SK-N-DZ (cell line): Measurements from ENCODE around the gene WNT10A.

Experiments
- DNase-seq: peaks from one replicate; pipeline ENCODE4 v3.0.0-alpha.2; 2015; ENCODE audit warnings: low spot score

The WNT10A gene

DNA sequence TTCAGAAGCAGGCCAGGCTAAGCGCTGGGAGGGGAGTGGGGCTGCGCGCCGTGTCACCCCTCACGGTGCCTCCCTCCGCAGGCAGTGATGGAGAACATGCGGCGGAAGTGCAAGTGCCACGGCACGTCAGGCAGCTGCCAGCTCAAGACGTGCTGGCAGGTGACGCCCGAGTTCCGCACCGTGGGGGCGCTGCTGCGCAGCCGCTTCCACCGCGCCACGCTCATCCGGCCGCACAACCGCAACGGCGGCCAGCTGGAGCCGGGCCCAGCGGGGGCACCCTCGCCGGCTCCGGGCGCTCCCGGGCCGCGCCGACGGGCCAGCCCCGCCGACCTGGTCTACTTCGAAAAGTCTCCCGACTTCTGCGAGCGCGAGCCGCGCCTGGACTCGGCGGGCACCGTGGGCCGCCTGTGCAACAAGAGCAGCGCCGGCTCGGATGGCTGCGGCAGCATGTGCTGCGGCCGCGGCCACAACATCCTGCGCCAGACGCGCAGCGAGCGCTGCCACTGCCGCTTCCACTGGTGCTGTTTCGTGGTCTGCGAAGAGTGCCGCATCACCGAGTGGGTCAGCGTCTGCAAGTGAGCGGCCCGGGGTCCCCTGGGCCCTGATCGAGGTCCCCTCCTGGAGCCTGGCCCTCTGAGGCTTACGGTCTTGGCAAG, 12.2 kb downstream of the WNT10A start:
- peak; percentile 67 for DNase-seq

DNA sequence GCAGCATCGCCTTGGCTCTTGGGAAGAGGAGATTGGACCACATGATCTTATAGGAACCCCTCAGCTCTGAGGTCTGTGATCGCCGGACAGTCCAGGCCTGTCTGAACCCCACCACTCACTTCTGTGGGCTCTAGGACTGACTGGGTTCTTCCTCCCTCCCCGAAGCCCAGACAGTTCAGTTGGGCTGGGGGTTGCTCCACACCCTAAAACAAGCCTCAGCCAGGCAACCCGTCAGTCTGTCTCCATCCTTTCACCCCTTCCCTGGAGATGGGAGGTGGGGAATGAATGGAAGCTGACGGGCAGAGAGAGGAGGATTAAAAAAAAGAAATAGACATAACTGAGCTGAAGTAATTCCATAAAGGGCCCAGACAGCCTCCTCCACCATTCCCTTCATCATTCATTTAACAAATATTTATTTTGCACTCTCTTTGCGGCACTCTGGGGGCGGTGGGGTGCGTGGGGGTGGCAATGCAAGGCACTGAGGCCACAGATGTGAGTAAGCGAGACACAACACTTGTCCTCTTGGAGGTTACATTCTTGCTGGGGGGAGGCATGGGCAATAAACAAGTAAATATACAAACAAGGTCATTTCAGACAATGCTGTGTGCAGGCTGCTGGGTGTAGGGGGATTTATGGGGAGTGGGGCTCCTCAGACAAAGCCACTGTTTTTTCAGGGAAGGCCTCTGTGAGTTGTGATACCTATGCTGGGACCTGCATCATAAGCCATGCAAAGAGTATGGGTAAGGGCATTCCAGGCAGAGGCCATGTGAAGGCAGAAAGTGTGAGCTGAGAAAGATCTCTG, 12.9 kb downstream of the WNT10A start:
- DNase-seq = no peak

DNA sequence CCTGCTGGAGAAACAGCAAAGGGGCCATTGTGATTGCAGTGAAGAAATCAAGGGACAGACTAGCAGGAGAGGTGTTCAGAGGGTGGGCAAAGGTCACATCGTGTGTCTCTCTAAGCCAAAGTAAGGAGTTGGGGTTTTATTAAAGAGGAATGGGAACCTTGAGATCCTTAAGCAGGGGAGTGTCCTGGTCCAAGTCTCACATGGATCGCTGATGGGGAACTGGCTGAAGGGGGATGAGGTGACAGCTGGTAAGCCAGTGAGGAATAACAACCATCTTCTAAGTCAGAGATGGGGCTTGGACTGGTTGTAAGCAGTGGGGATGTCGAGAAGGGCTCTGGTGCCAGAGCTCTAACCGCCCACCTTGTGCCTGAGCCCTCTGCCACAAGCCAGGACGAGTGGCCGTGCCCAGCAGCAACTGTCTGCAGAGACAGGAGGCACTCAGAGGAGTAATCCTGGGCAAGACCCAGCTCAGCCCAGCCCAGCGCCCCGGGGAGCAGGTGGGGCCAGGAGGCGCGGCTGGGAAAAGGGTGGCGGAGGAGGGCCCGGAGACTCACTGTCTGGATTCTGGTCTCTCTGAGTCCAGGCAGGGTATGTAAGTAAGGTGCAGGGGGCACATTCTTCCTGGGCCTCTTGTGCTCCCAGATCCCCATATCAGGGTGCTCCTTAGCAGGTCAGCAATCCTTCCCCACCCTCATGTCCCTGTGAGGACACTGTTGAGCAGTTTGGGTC, 13.7 kb downstream of the WNT10A start:
- DNase-seq = no peak

DNA sequence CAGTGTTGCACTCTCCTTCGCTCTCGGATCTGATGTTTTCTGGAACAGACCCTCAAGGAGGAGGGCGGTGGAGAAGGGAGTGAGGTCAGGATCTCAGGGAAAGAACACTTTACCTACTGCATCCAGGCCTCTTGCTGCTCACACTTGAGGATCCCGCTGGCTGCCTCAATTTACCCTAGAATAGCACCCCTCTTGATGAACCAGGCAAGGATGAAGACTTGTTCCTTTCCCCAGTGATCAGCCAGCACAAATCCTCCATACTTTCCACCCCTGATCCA, 14.2 kb downstream of the WNT10A start:
- DNase-seq = no peak

DNA sequence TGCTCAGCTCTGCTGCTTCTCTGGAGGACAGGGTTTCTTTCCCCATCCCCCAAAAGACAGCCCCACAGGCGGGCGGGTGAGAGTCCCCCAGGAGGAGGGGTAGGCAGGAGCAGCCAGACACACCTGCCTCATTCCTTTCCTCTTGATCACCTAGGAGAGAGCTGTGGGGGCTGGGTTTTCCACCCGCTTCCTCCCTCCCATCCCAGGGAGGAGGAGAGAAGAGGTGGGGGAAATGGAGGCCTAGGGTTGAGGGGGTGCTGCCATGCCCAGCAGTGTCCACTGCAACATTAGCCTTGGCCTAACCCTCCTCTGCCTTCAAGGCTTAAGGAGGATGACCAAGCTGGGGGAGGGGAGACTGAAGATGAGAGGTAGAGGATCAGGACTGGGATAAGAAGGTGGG, 14.7 kb downstream of the WNT10A start:
- DNase-seq = no peak

DNA sequence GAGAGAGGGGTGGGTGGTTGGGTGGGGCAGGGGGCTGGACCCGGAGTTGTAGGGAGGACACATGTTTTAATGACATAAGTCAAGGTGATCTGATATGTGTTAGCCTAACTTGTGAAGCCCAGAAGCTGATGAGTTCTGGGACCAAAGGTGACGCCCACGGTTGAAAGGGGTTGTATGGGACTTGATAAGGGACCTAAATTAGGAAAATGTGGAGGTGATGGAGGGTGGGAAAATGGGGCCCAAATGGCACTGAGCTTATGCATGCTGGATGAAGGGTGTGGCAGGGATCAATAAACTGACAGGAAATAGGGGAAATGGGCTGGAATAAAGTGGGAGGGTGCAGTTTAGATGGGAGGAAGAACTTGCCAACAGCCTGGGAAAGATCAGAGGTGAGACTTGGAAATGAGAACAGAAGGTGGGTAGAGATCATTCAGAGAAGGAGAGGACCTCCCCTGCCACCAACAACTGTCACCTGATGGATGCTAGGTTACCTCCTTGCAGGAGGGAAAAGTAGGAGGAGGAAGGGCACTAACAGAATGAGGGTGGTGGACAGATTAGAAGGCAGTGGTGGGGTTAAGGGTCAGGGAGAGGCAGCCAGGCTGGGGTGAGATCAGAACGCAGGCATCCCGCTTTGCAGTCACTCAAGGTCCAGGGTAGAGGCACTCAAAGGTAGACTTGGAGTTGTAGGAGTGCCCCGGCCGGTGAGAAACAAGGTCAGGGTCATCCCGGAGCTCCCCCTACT, 15.3 kb downstream of the WNT10A start:
- DNase-seq = no peak

DNA sequence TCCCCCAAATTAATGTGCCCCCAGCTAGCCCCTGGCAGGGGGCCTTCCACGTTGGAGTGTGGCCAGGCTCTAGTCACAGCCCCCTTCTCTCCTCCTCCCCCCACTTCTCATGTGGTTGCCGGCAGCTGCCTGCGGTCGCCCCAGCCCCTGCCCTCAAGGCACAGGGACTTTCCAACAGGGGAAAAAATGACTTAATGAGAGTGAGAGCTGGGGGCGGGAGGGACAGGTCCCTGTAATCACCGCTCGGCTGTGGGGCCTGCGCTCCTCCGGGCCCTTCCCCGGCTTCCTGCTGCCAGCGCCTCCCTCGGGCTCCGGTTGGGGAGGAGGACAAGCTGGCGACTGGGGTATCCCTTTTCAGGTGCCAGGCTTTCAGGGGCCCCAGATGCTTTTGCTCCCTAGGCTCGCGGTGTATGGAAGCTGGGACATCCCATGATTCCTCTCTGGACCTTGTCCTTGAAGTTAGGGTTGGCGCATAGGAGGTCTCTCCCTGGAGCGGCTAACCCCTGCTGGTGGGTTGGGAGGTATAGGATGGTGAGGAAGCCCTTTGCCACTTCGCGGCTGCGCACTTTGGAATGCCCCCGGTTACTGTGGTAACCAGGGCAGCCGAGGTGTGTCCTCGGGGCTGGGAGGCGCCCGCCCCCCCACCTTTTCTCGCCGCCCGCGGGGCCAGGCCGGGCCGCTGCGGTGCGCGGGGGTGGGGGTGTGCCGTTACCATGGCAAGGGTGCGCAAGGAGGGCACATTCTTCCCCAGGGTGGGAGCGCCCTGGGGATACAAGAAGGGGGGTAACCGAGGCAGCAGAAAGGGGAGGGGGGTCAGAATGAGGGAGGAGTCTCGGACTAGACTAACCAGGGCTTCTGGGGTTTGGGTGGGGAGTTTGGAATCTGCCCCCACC, 16.1 kb downstream of the WNT10A start:
- peak; percentile 50 for DNase-seq

DNA sequence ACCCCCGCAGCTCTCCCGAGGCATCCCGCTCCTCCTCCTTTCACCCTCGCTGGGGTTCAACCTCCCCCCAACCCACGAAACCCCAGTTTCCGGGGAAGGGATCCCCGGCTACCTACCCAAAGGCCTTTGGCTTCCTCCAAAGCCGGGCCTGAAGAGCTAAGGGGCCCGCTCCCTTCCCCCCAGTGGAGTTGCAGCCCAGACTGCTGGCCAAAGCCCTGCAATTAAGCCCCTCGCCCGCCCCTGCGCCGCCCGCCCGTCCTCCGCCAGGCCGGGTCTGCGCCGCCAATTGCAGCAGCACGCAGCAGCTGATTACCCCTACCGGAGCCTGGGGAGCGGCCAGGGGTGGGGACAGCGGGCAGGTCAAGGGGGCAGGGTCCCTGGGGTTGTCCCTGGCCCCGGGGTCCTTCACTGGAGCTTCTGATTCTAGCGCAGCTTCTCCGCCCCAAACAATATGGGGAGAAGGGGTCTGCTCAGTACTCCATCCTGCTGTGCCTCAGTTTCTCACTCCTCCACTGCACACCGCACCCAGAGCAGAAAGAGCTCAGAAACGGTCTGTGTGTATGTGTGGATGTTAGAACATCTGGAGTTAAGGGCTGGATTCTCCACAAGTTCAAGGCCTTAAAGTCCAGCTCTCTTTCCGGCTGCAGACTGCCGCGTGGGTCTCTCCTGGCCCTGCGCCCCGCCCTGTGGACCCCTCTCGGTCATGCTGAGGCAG, 16.9 kb downstream of the WNT10A start:
- no peak for DNase-seq

DNA sequence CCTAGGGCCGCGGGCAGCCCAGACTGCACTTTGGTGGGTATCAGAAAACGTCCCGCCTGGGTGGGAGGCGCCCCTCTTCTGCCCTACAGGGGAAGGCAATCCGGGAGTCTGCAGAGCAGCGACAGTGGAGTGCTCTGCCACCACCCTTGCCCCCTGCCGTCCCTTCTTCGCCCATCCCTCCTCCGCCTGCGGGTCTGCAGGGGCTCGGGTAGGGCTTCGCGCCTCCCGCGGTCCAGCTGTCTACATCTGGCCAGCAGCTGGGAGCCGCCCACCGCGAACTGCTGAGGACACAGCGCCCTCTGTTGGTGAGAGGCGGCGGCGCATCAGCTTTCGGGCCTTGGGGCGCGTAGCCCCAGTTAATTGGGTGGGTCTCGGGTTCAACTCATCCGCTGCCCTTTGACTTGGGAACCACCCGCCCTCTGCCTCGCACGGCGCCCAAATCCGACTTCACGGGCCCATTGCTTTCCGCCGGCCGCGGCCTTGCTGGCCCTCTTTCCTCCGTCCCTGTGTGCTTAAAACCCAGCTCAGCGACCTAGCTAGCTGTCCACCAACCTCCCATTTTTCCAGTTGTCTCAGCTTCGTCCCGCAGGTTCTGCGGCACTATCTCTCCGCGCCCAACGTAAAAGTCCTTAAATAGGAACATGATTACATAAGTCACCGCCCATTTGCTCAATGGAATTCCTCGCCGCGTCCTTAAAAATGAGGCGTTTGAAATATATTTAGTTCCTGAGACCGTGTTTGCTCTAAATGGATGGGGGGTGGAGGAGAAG, 17.6 kb downstream of the WNT10A start:
- DNase-seq = peak; percentile 53

DNA sequence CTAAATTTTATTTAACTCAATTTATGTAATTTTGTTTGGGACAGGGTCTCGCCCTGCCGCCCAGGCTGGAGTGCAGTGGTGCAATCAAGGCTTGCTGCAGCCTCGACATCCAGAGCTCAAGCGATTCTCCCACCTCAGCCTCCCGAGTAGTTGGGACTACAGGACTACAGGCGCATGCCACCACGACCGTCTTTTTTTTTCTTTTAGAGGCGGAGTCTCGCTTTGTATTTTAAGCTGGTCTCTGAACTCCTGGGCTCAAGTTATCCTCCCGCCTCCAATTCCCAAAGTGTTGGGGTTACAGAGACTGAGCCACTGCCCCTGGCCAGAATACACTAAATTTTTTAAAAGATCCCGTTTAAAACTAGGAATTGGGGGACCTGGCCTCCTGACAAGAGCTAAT, 18.5 kb downstream of the WNT10A start:
- DNase-seq = no peak

DNA sequence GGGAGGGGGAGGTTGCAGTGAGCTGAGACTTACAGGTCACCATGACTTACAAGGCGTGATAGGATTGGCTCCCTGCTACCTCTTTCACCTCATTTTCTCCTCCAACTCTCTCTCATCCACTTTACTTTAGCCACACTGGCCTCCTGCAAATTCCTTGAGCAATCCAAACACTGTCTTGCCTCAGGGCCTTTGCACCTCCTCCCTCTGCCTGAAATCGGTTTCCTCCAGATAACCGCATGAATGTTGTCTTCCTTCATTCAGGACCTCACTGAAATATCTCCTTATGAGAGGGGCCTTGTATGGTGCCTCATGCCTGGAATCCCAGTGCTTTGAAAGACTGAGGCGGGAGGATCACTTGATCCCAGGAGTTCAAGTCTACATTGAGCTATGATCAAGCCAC, 21.8 kb downstream of the WNT10A start:
- DNase-seq = no peak

DNA sequence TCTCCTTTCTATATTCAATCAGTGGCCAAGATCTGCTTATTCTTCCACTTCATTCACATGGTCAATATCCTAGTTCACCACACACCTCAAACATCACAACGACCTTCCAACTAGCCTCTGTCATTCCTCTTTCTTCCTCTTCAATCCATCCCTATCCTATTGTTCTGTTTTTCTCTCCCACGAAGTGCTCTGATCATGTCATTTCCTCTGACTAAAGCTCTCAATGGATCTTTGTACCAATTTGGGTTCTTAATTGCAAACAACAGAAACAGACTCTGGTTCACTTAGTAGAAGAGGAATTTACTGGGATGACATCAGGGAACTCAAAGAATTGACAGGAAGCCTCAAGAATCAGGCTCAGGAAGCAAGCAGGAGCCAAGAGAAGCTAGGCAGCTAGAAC, 23.5 kb downstream of the WNT10A start:
- DNase-seq = no peak

DNA sequence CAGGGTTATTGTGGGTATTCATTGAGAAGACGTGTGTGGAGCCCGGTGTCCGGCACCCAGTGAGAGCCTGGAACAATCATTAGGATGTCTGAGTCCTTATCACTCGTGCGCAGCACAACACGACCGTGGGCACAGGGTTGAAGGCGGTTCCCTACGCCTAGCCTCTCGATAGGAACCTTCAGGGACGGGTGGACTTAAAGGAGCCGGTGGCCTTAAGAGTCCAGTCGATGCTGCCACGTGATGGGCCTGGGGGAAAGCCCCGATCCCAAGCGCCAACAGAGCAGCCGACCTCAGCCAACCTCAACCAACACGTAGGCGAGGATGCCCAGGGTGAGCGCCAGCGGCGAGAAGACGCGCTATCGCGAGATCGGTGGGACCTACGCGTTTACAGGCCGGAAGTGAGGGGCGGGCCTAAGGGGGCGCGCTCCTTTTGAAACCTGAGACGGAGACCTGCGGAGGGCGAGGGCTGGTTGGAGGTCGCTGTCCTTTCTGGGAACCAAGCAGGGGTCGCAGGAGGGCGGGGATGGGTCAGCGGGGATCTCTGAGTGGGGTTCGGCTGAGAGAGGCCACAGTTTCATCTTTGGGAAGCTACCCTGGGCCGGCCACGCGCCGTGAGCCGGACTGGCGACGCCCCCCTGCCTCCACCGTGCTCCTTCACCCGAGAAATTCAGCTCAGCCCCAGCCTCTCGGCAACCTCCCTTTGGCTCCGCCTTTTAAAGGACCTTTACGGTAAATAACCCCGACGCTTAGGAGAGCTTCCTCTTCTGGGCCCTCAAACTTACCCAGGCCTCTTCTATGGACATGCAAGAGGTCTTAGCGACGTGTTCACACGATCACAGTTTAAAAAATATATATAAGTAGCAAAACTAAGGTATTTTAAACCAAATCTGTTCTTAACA, 28.3 kb downstream of the WNT10A start:
- DNase-seq = peak; percentile 96

DNA sequence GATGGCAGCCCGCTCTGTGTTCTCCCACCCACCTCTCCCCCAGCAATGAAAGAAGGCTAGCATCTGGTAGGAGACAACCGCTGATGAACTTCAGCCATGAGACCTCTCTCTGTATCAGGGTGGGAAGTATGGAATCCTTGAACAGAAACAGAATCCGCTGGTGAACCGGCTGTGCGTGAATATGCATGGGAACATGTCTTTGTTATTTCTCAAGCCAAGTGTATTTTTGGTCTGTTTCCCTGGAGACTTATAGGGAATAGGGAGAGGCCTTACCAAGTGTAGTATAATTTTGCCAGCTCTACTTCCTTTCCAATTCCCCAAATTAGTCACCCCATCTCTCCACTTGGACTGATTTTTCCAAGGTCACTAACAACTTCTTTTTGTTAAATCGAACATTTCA, 30.1 kb downstream of the WNT10A start:
- no peak for DNase-seq

DNA sequence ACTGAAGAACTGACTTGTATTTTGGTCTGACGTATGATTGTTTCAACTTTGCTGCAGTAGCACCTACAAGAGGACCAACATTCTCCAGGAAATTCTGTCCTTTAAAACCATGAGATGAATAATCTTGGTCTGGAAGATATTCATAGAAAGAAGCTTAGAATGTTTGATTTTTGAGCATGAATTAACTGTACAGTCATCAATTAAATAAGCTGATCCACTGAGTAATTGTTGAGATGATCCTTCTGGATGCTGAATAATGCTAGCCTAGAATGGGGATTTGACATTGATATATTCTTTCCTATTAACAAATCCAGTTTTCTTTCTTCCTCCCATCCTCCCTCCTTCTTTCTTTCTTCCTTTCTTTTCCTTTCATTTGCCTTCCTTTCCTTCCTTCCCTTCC, 39.9 kb downstream of the WNT10A start:
- no peak for DNase-seq

DNA sequence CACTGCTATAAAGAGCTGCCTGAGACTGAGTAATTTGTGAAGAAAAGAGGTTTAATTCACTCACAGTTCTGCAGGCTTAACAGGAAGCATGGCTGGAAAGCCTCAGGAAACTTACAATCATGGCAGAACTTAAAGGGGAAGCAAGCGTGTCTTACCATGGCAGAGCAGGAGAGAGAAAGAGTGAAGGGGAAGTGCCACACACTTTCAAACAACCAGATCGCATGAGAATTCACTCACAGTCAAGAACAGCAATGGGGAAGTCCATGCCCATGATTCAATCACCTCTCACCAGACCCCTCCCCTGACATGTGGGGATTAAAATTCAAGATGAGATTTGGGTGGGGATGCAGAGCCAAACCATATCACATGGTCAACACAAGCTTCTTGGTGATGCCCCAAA, 44.1 kb downstream of the WNT10A start:
- no peak for DNase-seq

DNA sequence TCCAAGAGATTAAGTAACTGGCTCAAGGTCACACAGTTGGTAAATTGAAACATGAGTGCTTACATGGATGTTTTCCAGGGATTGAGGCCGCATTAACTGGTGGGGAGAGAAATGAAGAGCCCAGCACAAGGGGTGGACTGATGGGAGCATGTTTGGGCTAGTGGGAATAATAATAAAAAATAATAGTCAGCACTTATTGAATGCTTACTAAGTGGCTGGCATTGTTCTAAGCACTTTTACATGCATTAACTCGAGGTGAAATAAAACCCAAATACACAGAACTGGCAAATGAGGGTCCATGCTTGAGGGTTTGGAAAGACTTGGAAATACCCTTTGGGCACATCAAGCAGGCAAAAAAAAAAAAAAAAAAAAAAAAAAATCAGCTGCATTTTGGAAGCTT, 44.8 kb downstream of the WNT10A start:
- DNase-seq = no peak

DNA sequence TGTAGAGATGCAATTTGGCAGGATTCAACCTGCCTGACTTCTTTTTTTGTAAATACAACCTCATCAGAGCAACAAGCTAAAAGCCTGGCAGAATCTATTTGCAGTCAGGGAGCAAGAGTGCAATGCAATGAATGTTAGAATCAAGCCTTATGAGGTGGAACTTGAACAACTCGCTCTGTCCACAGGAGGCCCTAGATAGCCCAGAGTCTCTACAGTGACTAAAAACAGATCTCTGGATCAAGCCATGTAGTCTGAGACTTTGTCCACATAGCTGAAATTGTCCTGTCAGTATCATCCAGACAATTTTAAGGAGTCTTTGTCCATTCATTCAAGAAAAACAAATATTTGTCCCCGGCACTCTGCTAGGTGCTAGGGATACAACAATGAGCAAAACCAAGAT, 46.8 kb downstream of the WNT10A start:
- DNase-seq = no peak

DNA sequence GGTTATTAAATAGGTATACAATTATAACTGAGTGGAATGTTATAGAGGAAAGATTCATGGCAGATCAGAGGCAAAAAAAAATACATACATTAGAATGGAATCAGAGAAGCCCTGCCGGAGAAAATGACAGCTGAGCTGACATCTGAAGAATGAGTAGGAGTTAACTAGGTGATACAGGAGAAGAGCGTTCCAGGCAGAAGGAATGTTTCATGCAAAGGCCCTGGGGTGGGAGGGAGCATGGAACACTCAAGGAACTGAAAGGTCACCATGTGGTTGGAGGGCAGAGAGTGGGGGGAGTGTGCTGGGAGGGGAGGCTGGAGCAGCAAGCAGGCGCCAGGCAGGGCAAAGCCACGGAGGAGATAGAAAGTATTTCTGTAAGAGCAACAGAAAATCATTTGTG, 47.2 kb downstream of the WNT10A start:
- DNase-seq = no peak
